Measurements from ENCODE around the gene FANCG.
A peak's percentile ranks its signal among the peaks of the same experiment; 100 is the strongest.

Gene FANCG

DNA sequence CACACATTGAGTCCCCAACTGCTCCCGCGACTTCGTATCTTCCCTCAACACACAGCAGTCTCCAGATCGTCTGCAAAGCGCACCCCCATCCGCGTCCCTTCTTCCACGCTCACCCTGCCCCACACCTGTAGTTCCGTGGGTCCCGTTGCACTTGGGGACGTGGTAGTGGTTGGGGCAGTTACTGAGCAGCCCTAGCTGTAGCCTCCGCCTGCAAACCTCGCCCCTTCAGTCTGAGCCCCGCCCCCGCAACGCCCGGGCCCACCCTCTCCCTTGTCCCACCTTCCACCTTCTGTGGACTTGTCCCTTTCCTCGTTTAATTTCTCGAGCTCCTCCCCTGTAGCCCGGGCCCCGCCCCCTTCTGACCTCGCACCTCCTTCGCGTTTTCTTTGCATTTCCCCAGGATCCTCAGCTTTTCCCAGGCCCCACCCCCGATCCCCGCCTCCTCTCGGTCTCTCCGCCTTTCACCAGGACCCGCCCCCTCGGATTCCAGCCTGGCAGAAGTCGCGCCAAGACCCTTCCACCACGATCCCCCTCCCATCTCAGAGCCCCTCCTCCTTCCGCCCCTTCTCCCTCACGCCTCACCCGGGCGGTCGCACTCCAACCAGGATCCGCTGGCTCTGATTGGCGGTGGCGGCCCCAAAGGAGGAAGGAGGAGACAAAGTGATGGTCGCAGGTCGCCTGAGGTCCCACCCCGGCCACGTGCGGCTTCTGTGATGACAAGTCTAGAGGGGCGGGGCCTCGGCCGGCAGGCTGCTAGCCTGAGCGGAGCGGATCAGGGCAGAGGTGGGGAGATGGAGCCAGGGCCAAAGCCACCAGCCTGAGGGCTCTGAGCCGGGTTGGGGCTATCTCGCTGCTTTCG is 36.2 kb upstream of the FANCG start, which contains the start of gene ATOSB:
ATOSB (minus strand) TSS at position 183 of the 859 bp plus-strand sequence. CDS start 7,588 bp downstream, outside the sequence.
- Histone ChIP-seq H4K20me1 (ENCODE audit: insufficient read depth, low read length, poor library complexity, severe bottlenecking) (peaks cover under 1% of the 10 kb centered on the region), H3K9ac (ENCODE audit: low read depth, low read length, poor library complexity, severe bottlenecking) (peak within 1 kb of the TSS; percentile 85), H3K36me3 (ENCODE audit: insufficient read depth, low read length) (no peaks in the 10 kb centered on the region), H3K4me1 (ENCODE audit: insufficient read depth, low read length, poor library complexity, severe bottlenecking) (peaks cover 36% of the 10 kb centered on the region), H2AFZ (ENCODE audit: low read length) (peak within 1 kb of the TSS; percentile 81), H3K79me2 (ENCODE audit: insufficient read depth, low read length) (peaks cover 4% of the 10 kb centered on the region; the same call in 1 of the 2 replicates), H3K4me2 (ENCODE audit: low read depth, low read length, poor library complexity, severe bottlenecking) (peak within 1 kb of the TSS; percentile 96), H3K9me3 (ENCODE audit: insufficient read depth, low read depth, low read length) (no peaks in the 10 kb centered on the region), H3K9me2 (replicated peaks; ENCODE audit: low read depth, low read length) (no peaks in the 10 kb centered on the region), H3K4me3 (ENCODE audit: low read length, poor library complexity, severe bottlenecking) (peak within 1 kb of the TSS; percentile 75), H3K27me3 (ENCODE audit: insufficient read depth, low read length, poor library complexity, severe bottlenecking) (no peaks in the 10 kb centered on the region), H3F3A (ENCODE audit: low read depth) (peaks cover 7% of the 10 kb centered on the region)
- no peak for TF ChIP-seq EZH2phosphoT487 (IDR thresholded peaks at IDR 0.05; ENCODE audit: borderline replicate concordance)
- TF ChIP-seq, protein P1, sequence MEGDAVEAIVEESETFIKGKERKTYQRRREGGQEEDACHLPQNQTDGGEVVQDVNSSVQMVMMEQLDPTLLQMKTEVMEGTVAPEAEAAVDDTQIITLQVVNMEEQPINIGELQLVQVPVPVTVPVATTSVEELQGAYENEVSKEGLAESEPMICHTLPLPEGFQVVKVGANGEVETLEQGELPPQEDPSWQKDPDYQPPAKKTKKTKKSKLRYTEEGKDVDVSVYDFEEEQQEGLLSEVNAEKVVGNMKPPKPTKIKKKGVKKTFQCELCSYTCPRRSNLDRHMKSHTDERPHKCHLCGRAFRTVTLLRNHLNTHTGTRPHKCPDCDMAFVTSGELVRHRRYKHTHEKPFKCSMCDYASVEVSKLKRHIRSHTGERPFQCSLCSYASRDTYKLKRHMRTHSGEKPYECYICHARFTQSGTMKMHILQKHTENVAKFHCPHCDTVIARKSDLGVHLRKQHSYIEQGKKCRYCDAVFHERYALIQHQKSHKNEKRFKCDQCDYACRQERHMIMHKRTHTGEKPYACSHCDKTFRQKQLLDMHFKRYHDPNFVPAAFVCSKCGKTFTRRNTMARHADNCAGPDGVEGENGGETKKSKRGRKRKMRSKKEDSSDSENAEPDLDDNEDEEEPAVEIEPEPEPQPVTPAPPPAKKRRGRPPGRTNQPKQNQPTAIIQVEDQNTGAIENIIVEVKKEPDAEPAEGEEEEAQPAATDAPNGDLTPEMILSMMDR (conservative IDR thresholded peaks at IDR 0.05; ENCODE audit: low read length), result no peak

DNA sequence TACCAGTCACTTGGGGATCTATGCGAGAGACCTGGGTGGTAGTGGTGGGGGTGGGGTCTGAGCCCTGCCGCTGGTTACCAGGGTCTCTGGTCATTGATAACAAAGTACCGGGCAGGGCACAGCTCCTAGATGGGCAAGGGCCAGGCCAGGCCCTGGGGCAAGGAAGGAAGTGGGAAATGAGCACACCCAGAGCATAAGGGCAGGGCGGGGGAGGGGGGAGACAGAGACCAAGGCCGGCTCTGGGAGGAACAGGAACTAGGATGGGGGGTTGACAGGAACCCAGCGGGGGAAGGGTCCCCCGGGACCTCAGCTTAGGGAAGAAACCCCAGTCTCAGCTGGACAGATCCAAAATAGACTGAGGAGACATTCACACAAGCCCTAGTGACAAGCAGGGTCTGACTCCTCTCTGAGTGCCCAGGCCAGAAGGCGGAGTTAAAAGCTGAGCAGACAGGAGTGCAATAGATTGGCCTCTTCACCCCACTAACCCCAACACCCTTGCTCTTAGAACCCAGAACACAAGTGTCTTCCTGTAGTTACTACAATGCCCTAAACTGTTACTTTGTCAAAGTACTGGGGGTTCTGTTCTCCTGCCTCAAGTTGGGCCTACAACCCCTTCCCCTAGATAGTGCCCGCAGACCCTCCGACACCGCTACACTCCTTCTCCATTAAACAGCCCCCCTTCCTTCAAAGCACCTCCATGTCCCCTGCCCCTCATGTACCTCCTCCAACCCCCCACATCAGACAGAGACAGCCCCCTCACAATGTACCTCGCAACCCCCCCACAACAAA is 35.3 kb upstream of the FANCG start:
- H3F3A ChIP-seq (ENCODE audit: low read depth), result peaks cover 7% of the 10 kb centered on the region
- peak overlapping the region; percentile 85 for H3K9ac ChIP-seq (ENCODE audit: low read depth, low read length, poor library complexity, severe bottlenecking)
- peaks cover 44% of the 10 kb centered on the region for H3K4me1 ChIP-seq (ENCODE audit: insufficient read depth, low read length, poor library complexity, severe bottlenecking)

More for the DNA sequence above, 35.3 kb upstream of the FANCG start:
- Histone ChIP-seq H4K20me1 (ENCODE audit: insufficient read depth, low read length, poor library complexity, severe bottlenecking) (peaks cover 4% of the 10 kb centered on the region), H3K9me3 (ENCODE audit: insufficient read depth, low read depth, low read length) (no peaks in the 10 kb centered on the region), H3K36me3 (ENCODE audit: insufficient read depth, low read length) (no peaks in the 10 kb centered on the region), H3K4me3 (ENCODE audit: low read length, poor library complexity, severe bottlenecking) (peak overlapping the region; percentile 75), H3K27me3 (ENCODE audit: insufficient read depth, low read length, poor library complexity, severe bottlenecking) (no peaks in the 10 kb centered on the region), H3K79me2 (ENCODE audit: insufficient read depth, low read length) (peaks cover 8% of the 10 kb centered on the region; the same call in 1 of the 2 replicates), H3K9me2 (replicated peaks; ENCODE audit: low read depth, low read length) (no peaks in the 10 kb centered on the region), H3K4me2 (ENCODE audit: low read depth, low read length, poor library complexity, severe bottlenecking) (peak overlapping the region; percentile 96), H2AFZ (ENCODE audit: low read length) (peak overlapping the region; percentile 81)
- TF ChIP-seq, protein P1 (conservative IDR thresholded peaks at IDR 0.05; ENCODE audit: low read length), result no peak
- TF ChIP-seq EZH2phosphoT487 (IDR thresholded peaks at IDR 0.05; ENCODE audit: borderline replicate concordance), result no peak
